Measurements from ENCODE around the gene RBPMS2.
"Not testable (repeated sequence)": the region's sequence is repeated elsewhere in the genome, so short reads cannot be mapped to it uniquely, and the experiment has no call there.

Gene RBPMS2

GRCh38 chr15:64775551-64776401 lies at the start of gene RBPMS2:
RBPMS2 (minus strand) TSS chr15:64775589; CDS start chr15:64775319, 270 bp downstream.
- peak within 1 kb of the TSS; percentile 75 to 82 for H3K4me3 Mint-ChIP-seq
- ATAC-seq, result peak; percentile 55
- H3K27ac Mint-ChIP-seq, result peak within 1 kb of the TSS in 1 of 2 donors; percentile 74
- no peak for DNase-seq
- H3K4me1 Mint-ChIP-seq, result peaks cover 10% of the 10 kb centered on the region
- H3K27me3 Mint-ChIP-seq, result peaks cover 62% of the 10 kb centered on the region
- no peaks in the 10 kb centered on the region for H3K9me3 Mint-ChIP-seq

- Mint-ChIP-seq H3K9me3 (no peaks in the 10 kb centered on the region), H3K4me1 (peaks cover 29% of the 10 kb centered on the region), H3K4me3 (peak overlapping the region; percentile 82 to 89), H3K27me3 (peaks cover 7% of the 10 kb centered on the region), H3K27ac (peak overlapping the region in 1 of 2 donors; percentile 81)
- ATAC-seq (peak; percentile 19), DNase-seq (peak in 1 of 2 donors; percentile 23)
These were observed 49.6 kb upstream of the RBPMS2 start for GRCh38 chr15:64824929-64825430.

GRCh38 chr15:64816452-64816851 lies 41.1 kb upstream of the RBPMS2 start:
- H3K9me3 Mint-ChIP-seq, result no peaks in the 10 kb centered on the region
- ATAC-seq (no peak), DNase-seq (no peak)
- no peak overlapping the region for H3K4me3 Mint-ChIP-seq
- peaks cover 6% of the 10 kb centered on the region for H3K4me1 Mint-ChIP-seq
- H3K27me3 Mint-ChIP-seq, result no peaks in the 10 kb centered on the region
- H3K27ac Mint-ChIP-seq, result no peak overlapping the region

- not testable (repeated sequence) for ATAC-seq, DNase-seq, H3K27me3 Mint-ChIP-seq, H3K27ac Mint-ChIP-seq, H3K9me3 Mint-ChIP-seq, H3K4me1 Mint-ChIP-seq, H3K4me3 Mint-ChIP-seq
These were observed 39.6 kb upstream of the RBPMS2 start for GRCh38 chr15:64814965-64815364.

GRCh38 chr15:64814283-64814682 lies 38.9 kb upstream of the RBPMS2 start:
- not testable (repeated sequence) for ATAC-seq, H3K4me3 Mint-ChIP-seq, H3K9me3 Mint-ChIP-seq, H3K4me1 Mint-ChIP-seq, H3K27me3 Mint-ChIP-seq, H3K27ac Mint-ChIP-seq, DNase-seq

GRCh38 chr15:64813075-64813474 lies 37.7 kb upstream of the RBPMS2 start:
- ATAC-seq, result no peak
- H3K27ac Mint-ChIP-seq, result no peak overlapping the region
- no peak for DNase-seq

GRCh38 chr15:64810497-64811326 lies 35.3 kb upstream of the RBPMS2 start:
- DNase-seq, result no peak
- Mint-ChIP-seq H3K4me3 (no peak overlapping the region), H3K4me1 (no peaks in the 10 kb centered on the region), H3K9me3 (no peaks in the 10 kb centered on the region), H3K27me3 (no peaks in the 10 kb centered on the region), H3K27ac (no peak overlapping the region)
- no peak for ATAC-seq

More at GRCh38 chr15:64813075-64813474, 37.7 kb upstream of the RBPMS2 start:
- Mint-ChIP-seq H3K4me3 (no peak overlapping the region), H3K27me3 (no peaks in the 10 kb centered on the region), H3K9me3 (no peaks in the 10 kb centered on the region), H3K4me1 (peaks cover 3% of the 10 kb centered on the region)

GRCh38 chr15:64809649-64810496 lies 34.5 kb upstream of the RBPMS2 start:
- H3K4me3 Mint-ChIP-seq, result no peak overlapping the region
- no peaks in the 10 kb centered on the region for H3K9me3 Mint-ChIP-seq
- no peaks in the 10 kb centered on the region for H3K4me1 Mint-ChIP-seq
- DNase-seq (peak; percentile 50 to 54), ATAC-seq (peak; percentile 56)
- H3K27me3 Mint-ChIP-seq, result no peaks in the 10 kb centered on the region
- no peak overlapping the region for H3K27ac Mint-ChIP-seq

GRCh38 chr15:64808785-64809453 lies 33.5 kb upstream of the RBPMS2 start:
- no peak for ATAC-seq
- Mint-ChIP-seq H3K27ac (no peak overlapping the region), H3K4me1 (no peaks in the 10 kb centered on the region)

GRCh38 chr15:64807751-64808222 lies 32.4 kb upstream of the RBPMS2 start:
- DNase-seq (no peak), ATAC-seq (no peak)
- Mint-ChIP-seq H3K4me3 (no peak overlapping the region), H3K27ac (no peak overlapping the region), H3K4me1 (no peaks in the 10 kb centered on the region), H3K27me3 (no peaks in the 10 kb centered on the region), H3K9me3 (no peaks in the 10 kb centered on the region)

More at GRCh38 chr15:64808785-64809453, 33.5 kb upstream of the RBPMS2 start:
- Mint-ChIP-seq H3K27me3 (no peaks in the 10 kb centered on the region), H3K9me3 (no peaks in the 10 kb centered on the region), H3K4me3 (no peak overlapping the region)
- DNase-seq, result no peak

GRCh38 chr15:64807051-64807749 lies 31.8 kb upstream of the RBPMS2 start:
- no peaks in the 10 kb centered on the region for H3K4me1 Mint-ChIP-seq

GRCh38 chr15:64806509-64806908 lies 31.1 kb upstream of the RBPMS2 start:
- no peak for DNase-seq
- H3K9me3 Mint-ChIP-seq, result no peaks in the 10 kb centered on the region
- ATAC-seq, result no peak
- no peaks in the 10 kb centered on the region for H3K4me1 Mint-ChIP-seq
- no peaks in the 10 kb centered on the region for H3K27me3 Mint-ChIP-seq
- peak overlapping the region in 1 of 2 donors; percentile 83 for H3K27ac Mint-ChIP-seq
- H3K4me3 Mint-ChIP-seq, result no peak overlapping the region

More at GRCh38 chr15:64807051-64807749, 31.8 kb upstream of the RBPMS2 start:
- no peaks in the 10 kb centered on the region for H3K27me3 Mint-ChIP-seq
- H3K27ac Mint-ChIP-seq, result no peak overlapping the region
- no peak overlapping the region for H3K4me3 Mint-ChIP-seq
- ATAC-seq, result no peak
- no peak for DNase-seq
- H3K9me3 Mint-ChIP-seq, result no peaks in the 10 kb centered on the region

GRCh38 chr15:64804619-64805018 lies 29.2 kb upstream of the RBPMS2 start:
- Mint-ChIP-seq H3K27me3 (no peaks in the 10 kb centered on the region), H3K9me3 (no peaks in the 10 kb centered on the region), H3K4me1 (no peaks in the 10 kb centered on the region), H3K27ac (peak overlapping the region in 1 of 2 donors; percentile 45), H3K4me3 (no peak overlapping the region)
- DNase-seq (no peak), ATAC-seq (no peak)

GRCh38 chr15:64803526-64803925 lies 28.1 kb upstream of the RBPMS2 start:
- DNase-seq (no peak), ATAC-seq (no peak)
- Mint-ChIP-seq H3K4me3 (no peak overlapping the region), H3K4me1 (no peaks in the 10 kb centered on the region), H3K9me3 (no peaks in the 10 kb centered on the region), H3K27ac (no peak overlapping the region), H3K27me3 (no peaks in the 10 kb centered on the region)

Data from stimulated activated naive CD8-positive, alpha-beta T cell treated with anti-CD3 and anti-CD28 coated beads, Interleukin-15, amount 100 ng/mL, for 72 hours (primary cell).